Bronchial epithelial cell (primary cell): ENCODE measurements around the gene C12orf75. TPM values are rescaled to one million over a fixed set of nuclear protein-coding genes. Genes with fewer than 3 reads are reported as not detected.
"Not testable (repeated sequence)": the region's sequence is repeated elsewhere in the genome, so short reads cannot be mapped to it uniquely, and the experiment has no call there.

ENCODE experiments used
- DNase-seq: peaks from one replicate; pipeline ENCODE4 v3.0.0-alpha.2; 2010; ENCODE audit warnings: low read depth
- FAIRE-seq: peaks from 2 replicates; lab custom pipeline; 2011; peaks lifted over from hg19 to GRCh38; lab: Jason Lieb, UNC
- H3K27me3 ChIP-seq: 2 replicates; pipeline ENCODE4 v1.5.1; 2011; ENCODE audit warnings: low read length; ENCODE audit not compliant: control insufficient read depth, insufficient read depth
- H3K36me3 ChIP-seq: 2 replicates; pipeline ENCODE4 v1.5.1; 2011; ENCODE audit warnings: low read length; ENCODE audit not compliant: control insufficient read depth, insufficient read depth
- H3K4me3 ChIP-seq: 2 replicates; pipeline ENCODE4 v1.5.1; 2011; ENCODE audit warnings: mild to moderate bottlenecking, low read depth, low read length, control low read depth
- total RNA-seq: library from RNA; depleted of rRNA; stranded (reverse); fragments of >200 nt; gene quantifications from 2 replicates; pipeline ENCODE4 v1.2.1, GENCODE V29; 2014
- TF ChIP-seq, protein P1 (sequence below): IDR thresholded peaks from 2 replicates; pipeline ENCODE4 v1.5.1; 2011; ENCODE audit warnings: mild to moderate bottlenecking, moderate library complexity, low read length, control low read depth, inconsistent platforms; ENCODE audit not compliant: insufficient read depth, severe bottlenecking

C12orf75 gene
- total RNA-seq, 1 donor from 2014 or later: 11.8 TPM

GRCh38 chr12:105324704-105325103 lies 5.8 kb upstream of the C12orf75 start:
- FAIRE-seq (no peak), DNase-seq (no peak)
- TF ChIP-seq, protein P1, sequence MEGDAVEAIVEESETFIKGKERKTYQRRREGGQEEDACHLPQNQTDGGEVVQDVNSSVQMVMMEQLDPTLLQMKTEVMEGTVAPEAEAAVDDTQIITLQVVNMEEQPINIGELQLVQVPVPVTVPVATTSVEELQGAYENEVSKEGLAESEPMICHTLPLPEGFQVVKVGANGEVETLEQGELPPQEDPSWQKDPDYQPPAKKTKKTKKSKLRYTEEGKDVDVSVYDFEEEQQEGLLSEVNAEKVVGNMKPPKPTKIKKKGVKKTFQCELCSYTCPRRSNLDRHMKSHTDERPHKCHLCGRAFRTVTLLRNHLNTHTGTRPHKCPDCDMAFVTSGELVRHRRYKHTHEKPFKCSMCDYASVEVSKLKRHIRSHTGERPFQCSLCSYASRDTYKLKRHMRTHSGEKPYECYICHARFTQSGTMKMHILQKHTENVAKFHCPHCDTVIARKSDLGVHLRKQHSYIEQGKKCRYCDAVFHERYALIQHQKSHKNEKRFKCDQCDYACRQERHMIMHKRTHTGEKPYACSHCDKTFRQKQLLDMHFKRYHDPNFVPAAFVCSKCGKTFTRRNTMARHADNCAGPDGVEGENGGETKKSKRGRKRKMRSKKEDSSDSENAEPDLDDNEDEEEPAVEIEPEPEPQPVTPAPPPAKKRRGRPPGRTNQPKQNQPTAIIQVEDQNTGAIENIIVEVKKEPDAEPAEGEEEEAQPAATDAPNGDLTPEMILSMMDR: no peak
- Histone ChIP-seq H3K4me3 (no peak overlapping the region), H3K36me3 (no peaks in the 10 kb centered on the region), H3K27me3 (no peaks in the 10 kb centered on the region)

DNA sequence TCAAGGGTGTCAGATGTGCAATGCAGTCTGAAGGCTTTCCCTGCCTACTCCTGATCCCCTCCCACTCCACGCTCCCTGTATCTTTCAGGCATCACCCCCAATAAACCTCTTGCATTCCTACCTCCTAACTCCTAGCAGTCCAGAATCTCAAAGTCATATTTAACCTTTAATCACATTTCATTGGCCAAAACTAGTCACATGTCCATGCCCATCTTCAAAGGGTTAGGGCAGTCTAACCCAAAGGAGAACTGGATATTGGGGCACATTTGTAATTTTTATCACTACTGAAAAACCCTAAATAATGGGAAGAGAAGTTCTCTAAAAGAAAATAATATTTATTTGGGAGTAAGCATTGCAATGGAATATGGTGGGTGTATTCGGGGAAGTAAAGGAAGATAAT lies 5.4 kb upstream of the C12orf75 start:
- TF ChIP-seq, protein P1: no peak
- Histone ChIP-seq H3K27me3 (no peaks in the 10 kb centered on the region), H3K4me3 (no peak overlapping the region), H3K36me3 (no peaks in the 10 kb centered on the region)
- DNase-seq (no peak), FAIRE-seq (no peak)

DNA sequence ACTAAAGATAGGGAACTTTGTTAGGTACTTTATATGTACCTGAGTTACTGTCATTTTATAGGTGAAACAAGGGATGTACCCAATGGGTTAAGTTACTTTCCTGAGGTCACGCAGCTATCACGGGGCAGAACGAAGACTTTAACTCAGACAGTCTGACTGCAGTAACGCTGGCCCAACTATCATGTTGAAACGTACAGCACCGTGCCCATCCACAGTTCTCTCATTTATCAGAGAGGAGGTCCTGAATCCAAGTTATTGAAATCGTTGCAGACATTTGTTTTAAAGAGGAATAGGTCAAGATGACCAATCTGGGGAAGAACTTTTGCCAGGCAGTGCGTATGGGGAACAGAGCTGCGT lies 587 bp upstream of the C12orf75 start:
- DNase-seq (no peak), FAIRE-seq (no peak)
- Histone ChIP-seq H3K27me3 (no peaks in the 10 kb centered on the region), H3K4me3 (peak overlapping the region; percentile 52), H3K36me3 (no peaks in the 10 kb centered on the region)
- TF ChIP-seq, protein P1: no peak

DNA sequence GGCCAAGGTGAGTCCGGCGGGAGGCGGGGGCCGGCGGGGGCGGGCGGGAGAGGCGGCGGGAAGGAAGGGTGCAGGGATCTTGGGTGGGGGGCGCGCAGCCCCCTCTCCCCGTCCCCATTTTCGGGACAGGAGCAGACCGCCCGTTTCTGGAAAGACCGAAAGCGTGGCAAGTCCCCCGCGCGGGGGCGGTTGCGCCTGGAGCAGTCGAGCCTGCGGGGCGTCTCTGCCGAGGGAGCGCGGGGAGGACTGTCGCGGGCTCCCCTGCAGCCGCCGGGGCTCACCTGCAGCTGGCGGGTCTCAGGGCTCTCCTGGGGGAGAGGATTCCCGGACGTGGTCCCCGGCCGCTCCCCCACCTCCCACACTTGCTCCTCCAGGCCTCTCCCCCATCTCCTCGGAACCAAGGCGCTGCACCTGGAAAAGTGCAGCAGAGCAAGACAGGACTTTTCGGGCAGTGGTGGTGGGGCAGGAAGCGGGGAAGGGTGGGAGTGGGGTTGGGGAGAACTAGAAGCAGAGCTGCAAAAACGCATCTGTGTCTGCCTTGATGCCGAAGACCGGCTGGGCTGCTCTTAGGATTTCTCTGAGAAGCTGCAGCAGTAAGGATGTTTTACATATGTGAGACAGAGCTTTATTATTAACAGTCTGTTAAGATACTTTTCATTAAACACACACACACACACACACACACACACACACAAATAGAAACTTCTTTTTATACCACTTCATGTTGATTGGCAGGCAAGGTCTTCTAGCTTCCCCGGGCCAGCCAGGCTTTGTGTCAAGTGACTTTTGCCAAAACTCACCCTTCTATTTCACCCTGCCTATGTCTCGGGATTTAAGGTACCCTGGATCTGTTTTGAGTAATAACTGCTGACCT lies 677 bp downstream of the C12orf75 start:
- FAIRE-seq: no peak
- no peak for DNase-seq
- TF ChIP-seq, protein P1: no peak
- H3K27me3 ChIP-seq: no peaks in the 10 kb centered on the region
- H3K4me3 ChIP-seq: peak overlapping the region; percentile 52
- no peaks in the 10 kb centered on the region for H3K36me3 ChIP-seq

GRCh38 chr12:105331805-105332251 lies 1.3 kb downstream of the C12orf75 start:
- H3K27me3 ChIP-seq: no peaks in the 10 kb centered on the region
- no peak for FAIRE-seq
- no peak for DNase-seq

DNA sequence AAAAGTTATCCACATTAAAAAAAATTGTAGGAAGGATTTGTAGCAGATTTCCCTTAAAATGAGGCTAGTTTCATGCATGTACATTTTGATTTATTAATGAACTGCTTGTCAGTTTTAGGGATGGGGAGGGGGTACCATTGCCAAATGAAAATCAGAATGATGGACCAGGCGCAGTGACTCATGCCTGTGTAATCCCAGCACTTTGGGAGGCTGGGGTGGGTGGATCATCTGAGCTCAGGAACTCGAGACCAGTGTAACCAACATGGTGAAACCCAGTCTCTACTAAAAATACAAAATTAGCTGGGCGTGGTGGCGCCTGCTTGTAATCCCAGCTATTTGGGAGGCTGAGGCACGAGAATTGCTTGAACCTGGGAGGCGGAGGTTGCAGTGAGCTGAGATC lies 1.8 kb downstream of the C12orf75 start:
- H3K36me3 ChIP-seq, DNase-seq, H3K27me3 ChIP-seq, FAIRE-seq, H3K4me3 ChIP-seq: not testable (repeated sequence)

More at GRCh38 chr12:105331805-105332251, 1.3 kb downstream of the C12orf75 start:
- TF ChIP-seq, protein P1: no peak
- no peak overlapping the region for H3K4me3 ChIP-seq
- no peaks in the 10 kb centered on the region for H3K36me3 ChIP-seq
